ENCODE measurements around the gene SETD7. TPM values are rescaled to one million over a fixed set of nuclear protein-coding genes. Genes with fewer than 3 reads are reported as not detected.

The SETD7 gene
- 10 to 100 TPM; 41.0 to 79.2 (median 57.8) TPM for total RNA-seq
- polyA plus RNA-seq: 10 to 100 TPM; 12.0 to 13.5 TPM
- long read RNA-seq, donor 1, full-length matches to known transcripts: 13 of 40 reads
- long read RNA-seq, donor 1, partial matches to known transcripts: 1 of 40 reads
- long read RNA-seq, donor 1, other reads (novel, unspliced or antisense): 26 of 40 reads
- long read RNA-seq, donor 2, full-length matches to known transcripts: 14 of 43 reads
- long read RNA-seq, donor 2, partial matches to known transcripts: 1 of 43 reads
- long read RNA-seq, donor 2, other reads (novel, unspliced or antisense): 28 of 43 reads
- long read RNA-seq, donor 3, full-length matches to known transcripts: 13 of 59 reads
- long read RNA-seq, donor 3, partial matches to known transcripts: 2 of 59 reads
- long read RNA-seq, donor 3, other reads (novel, unspliced or antisense): 44 of 59 reads

- 0% methylated on average over 55 to 61 of the region's 61 CpGs for WGBS, 2 donors
These were observed at the start of gene SETD7 for GRCh38 chr4:139556071-139556723. Gene SETD7, minus strand, starts transcription at chr4:139556219. Its CDS starts 82 bp downstream, at chr4:139556137.

DNA sequence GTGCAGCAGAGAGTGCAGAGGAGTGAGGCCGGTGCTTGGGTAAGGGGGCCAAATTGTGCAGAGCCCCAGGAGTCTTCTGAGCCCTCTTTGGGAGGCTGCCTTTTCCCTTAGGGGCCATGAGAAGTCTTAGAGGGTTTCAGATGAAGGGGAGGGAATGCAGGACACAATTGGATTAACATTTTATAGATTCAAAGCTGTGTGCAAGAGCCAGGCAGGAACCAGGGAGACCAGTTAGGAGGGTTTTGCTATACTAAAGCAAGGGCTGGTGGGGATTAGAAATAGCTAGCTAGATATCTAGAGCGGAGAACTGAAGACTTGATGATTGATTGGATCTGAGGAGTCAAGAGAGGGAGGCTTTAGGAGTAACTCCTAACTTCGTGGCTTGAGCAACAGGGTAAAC is 49.5 kb upstream of the SETD7 start:
- 94 to 97% methylated on average over 3 of the region's 3 CpGs for WGBS, 2 donors

More at GRCh38 chr4:139556071-139556723, at the start of gene SETD7:
- H3K27ac ChIP-seq: peak within 1 kb of the TSS; percentile 92 to 99 (median 98)
- ATAC-seq (peak; percentile 66 to 81 (median 75)), DNase-seq (peak; percentile 80 to 83)
- H3K9me3 ChIP-seq: no peaks in the 10 kb centered on the region
- TF ChIP-seq, protein P1, sequence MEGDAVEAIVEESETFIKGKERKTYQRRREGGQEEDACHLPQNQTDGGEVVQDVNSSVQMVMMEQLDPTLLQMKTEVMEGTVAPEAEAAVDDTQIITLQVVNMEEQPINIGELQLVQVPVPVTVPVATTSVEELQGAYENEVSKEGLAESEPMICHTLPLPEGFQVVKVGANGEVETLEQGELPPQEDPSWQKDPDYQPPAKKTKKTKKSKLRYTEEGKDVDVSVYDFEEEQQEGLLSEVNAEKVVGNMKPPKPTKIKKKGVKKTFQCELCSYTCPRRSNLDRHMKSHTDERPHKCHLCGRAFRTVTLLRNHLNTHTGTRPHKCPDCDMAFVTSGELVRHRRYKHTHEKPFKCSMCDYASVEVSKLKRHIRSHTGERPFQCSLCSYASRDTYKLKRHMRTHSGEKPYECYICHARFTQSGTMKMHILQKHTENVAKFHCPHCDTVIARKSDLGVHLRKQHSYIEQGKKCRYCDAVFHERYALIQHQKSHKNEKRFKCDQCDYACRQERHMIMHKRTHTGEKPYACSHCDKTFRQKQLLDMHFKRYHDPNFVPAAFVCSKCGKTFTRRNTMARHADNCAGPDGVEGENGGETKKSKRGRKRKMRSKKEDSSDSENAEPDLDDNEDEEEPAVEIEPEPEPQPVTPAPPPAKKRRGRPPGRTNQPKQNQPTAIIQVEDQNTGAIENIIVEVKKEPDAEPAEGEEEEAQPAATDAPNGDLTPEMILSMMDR (IDR thresholded peaks at IDR 0.05): peak in 3 of 9 donors; percentile 17 to 40 (median 33)
- peak within 1 kb of the TSS; percentile 65 to 98 (median 92) for H3K4me3 ChIP-seq
- H3K27me3 ChIP-seq: no peaks in the 10 kb centered on the region
- H3K4me1 ChIP-seq: peaks cover 10 to 77% (median 62%) of the 10 kb centered on the region in 9 donors
- H3K36me3 ChIP-seq: no peaks in the 10 kb centered on the region
- intact Hi-C loops (cut with DNase I): loop anchor here in 3 of 10 donors (2.0 to 5.0 kb wide), 3 partner anchors 59 to 104 kb away; partner anchors contain the start of gene RAB33B (in 2 of the 3)

GRCh38 chr4:139603576-139604410 is 47.8 kb upstream of the SETD7 start:
- intact Hi-C loops (cut with DNase I): loop anchor here in 7 of 10 donors (1.0 to 5.0 kb wide), 5 partner anchors 30 to 49 kb away; no protein-coding TSS in a partner anchor
- H3K4me1 ChIP-seq: peaks cover 0 to 19% (median 6%) of the 10 kb centered on the region in 9 donors
- no peaks in the 10 kb centered on the region for H3K36me3 ChIP-seq
- H3K27me3 ChIP-seq: no peaks in the 10 kb centered on the region
- H3K27ac ChIP-seq: no peak overlapping the region
- ATAC-seq: peak in 6 of 8 donors; percentile 48 to 70 (median 60)
- DNase-seq: peak in 1 of 2 donors; percentile 56
- H3K4me3 ChIP-seq: no peak overlapping the region
- WGBS, 2 donors: 54 to 59% methylated on average over 3 of the region's 3 CpGs
- TF ChIP-seq, protein P1 (IDR thresholded peaks at IDR 0.05): peak; percentile 48 to 84 (median 72)
- H3K9me3 ChIP-seq: no peaks in the 10 kb centered on the region

More for the DNA sequence above, 49.5 kb upstream of the SETD7 start:
- TF ChIP-seq, protein P1 (IDR thresholded peaks at IDR 0.05): no peak
- no peak overlapping the region for H3K27ac ChIP-seq
- no peak for ATAC-seq
- peaks cover 0 to 19% (median 6%) of the 10 kb centered on the region in 9 donors for H3K4me1 ChIP-seq
- intact Hi-C loops (cut with DNase I): loop anchor here in 2 of 10 donors (5.0 kb wide), 1 partner anchor 47 kb away; no protein-coding TSS in a partner anchor
- H3K36me3 ChIP-seq: no peaks in the 10 kb centered on the region
- H3K4me3 ChIP-seq: no peak overlapping the region
- H3K9me3 ChIP-seq: no peaks in the 10 kb centered on the region
- H3K27me3 ChIP-seq: no peaks in the 10 kb centered on the region
- no peak for DNase-seq
